H1 (cell line): ENCODE results near the gene TNNC1.

ENCODE experiments used
- EZH2 ChIP-seq: fragments of 200-600 bp; sonication (generic); IDR thresholded peaks from 2 replicates; pipeline ENCODE4 v1.7.1; 2012; ENCODE audit warnings: low read depth, mild to moderate bottlenecking, moderate library complexity, low read length, inconsistent platforms; ENCODE audit not compliant: severe bottlenecking
- JUN ChIP-seq: IDR thresholded peaks from 2 replicates; pipeline ENCODE4 v1.6.1; 2011; ENCODE audit warnings: low read depth, mild to moderate bottlenecking, improper control_type of control experiment, low read length
- JUND ChIP-seq: IDR thresholded peaks from 2 replicates; pipeline ENCODE4 v1.6.1; 2011; ENCODE audit warnings: mild to moderate bottlenecking, improper control_type of control experiment, low read length
- KDM1A ChIP-seq: fragments of 200-600, 300-600 bp; sonication (generic); IDR thresholded peaks from 2 replicates; pipeline ENCODE4 v1.7.1; 2016; ENCODE audit warnings: mild to moderate bottlenecking, low read length, borderline replicate concordance
- POLR2A ChIP-seq, 2 experiments: IDR thresholded peaks; 1 replicate in 1 of 2; 2 replicates in 1 of 2; pipeline ENCODE4 v1.6.1; 2011; ENCODE audit warnings: low read depth in 2 of 2, low read length in 2 of 2, mild to moderate bottlenecking in 2 of 2; ENCODE audit errors: control extremely low read depth in 1 of 2
- RAD21 ChIP-seq, 2 experiments: IDR thresholded peaks in 1 of 2; conservative IDR thresholded peaks in 1 of 2; 2 replicates each; pipeline ENCODE4 v1.6.1; 2011; ENCODE audit warnings: low read depth in 2 of 2, low read length in 2 of 2, improper control_type of control experiment in 1 of 2, inconsistent platforms in 1 of 2, mild to moderate bottlenecking in 1 of 2, moderate library complexity in 1 of 2
- SIN3A ChIP-seq, 2 experiments: IDR thresholded peaks in 1 of 2; conservative IDR thresholded peaks in 1 of 2; 2 replicates each; pipeline ENCODE4 v1.6.1; 2011 to 2012; ENCODE audit warnings: low read length in 2 of 2, improper control_type of control experiment in 1 of 2, low read depth in 1 of 2, mild to moderate bottlenecking in 1 of 2
- SP4 ChIP-seq: IDR thresholded peaks from 2 replicates; pipeline ENCODE4 v1.6.1; 2012; ENCODE audit warnings: low read length, inconsistent platforms
- TF ChIP-seq, protein P1 (sequence below), 3 experiments: IDR thresholded peaks; 1 replicate in 2 of 3; 2 replicates in 1 of 3; pipeline versions ENCODE4 v1.5.1 to v1.6.1; 2011; ENCODE audit warnings: low read length in 3 of 3, mild to moderate bottlenecking in 3 of 3, inconsistent platforms in 2 of 3, low read depth in 1 of 3, moderate library complexity in 1 of 3; ENCODE audit not compliant: insufficient read depth in 1 of 3; ENCODE audit errors: control extremely low read depth in 1 of 3
- TF ChIP-seq, protein P2 (sequence below): IDR thresholded peaks from 2 replicates; pipeline ENCODE4 v1.6.1; 2012; ENCODE audit warnings: inconsistent platforms

DNA sequence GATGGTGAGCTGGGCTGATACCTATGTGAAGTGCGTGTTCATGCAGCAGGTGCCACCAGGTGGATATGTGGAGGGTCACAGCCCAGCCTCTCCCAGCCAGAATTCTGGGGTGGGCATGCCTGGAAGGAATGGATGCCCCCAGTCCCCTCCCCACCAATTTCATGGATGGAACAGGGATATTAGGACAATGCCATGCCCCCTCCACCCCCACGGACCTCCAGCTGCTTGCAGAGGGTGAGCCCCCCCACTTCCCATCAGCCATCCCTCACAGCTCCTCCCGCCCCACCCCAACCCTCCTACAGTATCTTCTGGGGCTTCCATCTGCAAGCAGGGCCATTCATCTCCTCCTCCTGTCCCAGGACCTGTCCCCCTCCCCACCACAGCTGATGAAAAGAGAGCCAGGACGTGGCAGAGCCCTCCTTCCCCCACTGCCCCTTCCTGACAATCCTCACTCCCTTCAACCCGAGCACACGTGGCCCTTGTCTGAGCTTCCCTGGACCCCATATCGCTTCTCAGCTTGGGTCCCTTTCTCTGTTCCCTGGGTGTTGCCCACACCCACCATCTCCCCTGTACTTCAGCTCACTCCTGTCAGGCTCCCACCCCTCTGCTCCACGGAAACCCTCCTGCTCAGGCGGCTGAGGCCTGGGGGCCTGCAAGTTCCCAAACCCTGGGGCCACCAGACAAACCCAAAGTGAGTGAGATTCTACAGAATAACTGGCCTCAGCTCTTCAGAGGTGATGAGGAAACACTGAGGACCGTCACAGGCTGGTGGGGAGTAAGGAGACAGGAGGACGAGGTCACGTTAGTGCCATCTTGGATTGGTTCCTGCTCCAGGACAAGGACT, 6.1 kb downstream of the TNNC1 start:
- no peak for TF ChIP-seq POLR2A (IDR thresholded peaks at IDR 0.05; ENCODE audit: control extremely low read depth in 1 of 2, low read depth in 2 of 2, low read length in 2 of 2)
- no peak for TF ChIP-seq JUND
- TF ChIP-seq, protein P1, sequence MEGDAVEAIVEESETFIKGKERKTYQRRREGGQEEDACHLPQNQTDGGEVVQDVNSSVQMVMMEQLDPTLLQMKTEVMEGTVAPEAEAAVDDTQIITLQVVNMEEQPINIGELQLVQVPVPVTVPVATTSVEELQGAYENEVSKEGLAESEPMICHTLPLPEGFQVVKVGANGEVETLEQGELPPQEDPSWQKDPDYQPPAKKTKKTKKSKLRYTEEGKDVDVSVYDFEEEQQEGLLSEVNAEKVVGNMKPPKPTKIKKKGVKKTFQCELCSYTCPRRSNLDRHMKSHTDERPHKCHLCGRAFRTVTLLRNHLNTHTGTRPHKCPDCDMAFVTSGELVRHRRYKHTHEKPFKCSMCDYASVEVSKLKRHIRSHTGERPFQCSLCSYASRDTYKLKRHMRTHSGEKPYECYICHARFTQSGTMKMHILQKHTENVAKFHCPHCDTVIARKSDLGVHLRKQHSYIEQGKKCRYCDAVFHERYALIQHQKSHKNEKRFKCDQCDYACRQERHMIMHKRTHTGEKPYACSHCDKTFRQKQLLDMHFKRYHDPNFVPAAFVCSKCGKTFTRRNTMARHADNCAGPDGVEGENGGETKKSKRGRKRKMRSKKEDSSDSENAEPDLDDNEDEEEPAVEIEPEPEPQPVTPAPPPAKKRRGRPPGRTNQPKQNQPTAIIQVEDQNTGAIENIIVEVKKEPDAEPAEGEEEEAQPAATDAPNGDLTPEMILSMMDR (IDR thresholded peaks at IDR 0.05; ENCODE audit: control extremely low read depth in 1 of 3, insufficient read depth in 1 of 3, low read depth in 1 of 3, low read length in 3 of 3) = no peak
- no peak for TF ChIP-seq RAD21 (IDR thresholded peaks at IDR 0.05 in 1 of 2, conservative IDR thresholded peaks at IDR 0.05 in 1 of 2; ENCODE audit: low read depth in 2 of 2, low read length in 2 of 2)
- TF ChIP-seq JUN = no peak
- no peak for TF ChIP-seq KDM1A
- no peak for TF ChIP-seq EZH2
- no peak for TF ChIP-seq SIN3A (conservative IDR thresholded peaks at IDR 0.05 in 1 of 2, IDR thresholded peaks at IDR 0.05 in 1 of 2; ENCODE audit: low read depth in 1 of 2, low read length in 2 of 2)
- TF ChIP-seq, protein P2, sequence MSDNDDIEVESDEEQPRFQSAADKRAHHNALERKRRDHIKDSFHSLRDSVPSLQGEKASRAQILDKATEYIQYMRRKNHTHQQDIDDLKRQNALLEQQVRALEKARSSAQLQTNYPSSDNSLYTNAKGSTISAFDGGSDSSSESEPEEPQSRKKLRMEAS = no peak
- no peak for TF ChIP-seq SP4
